Esophagus squamous epithelium (tissue), 5 donors: ENCODE results near the gene NLGN1. TPM values are rescaled to one million over a fixed set of nuclear protein-coding genes. Genes with fewer than 3 reads are reported as not detected.

Experiments
- DNase-seq: peaks from one replicate; lab custom pipeline; 2025; lab: John Stamatoyannopoulos, UW
- H3K27ac ChIP-seq, 4 donors: fragments of 200-600 bp; sonication (generic); one replicate each; pipeline ENCODE4 v1.5.1; 2016 to 2019; ENCODE audit warnings: mild to moderate bottlenecking in 1 of 4
- H3K27me3 ChIP-seq, 4 donors: fragments of 200-600 bp; sonication (generic); 1 replicate in 3 of 4; 2 replicates in 1 of 4; pipeline versions ENCODE4 v1.5.1 to v1.6.0; 2017 to 2021; ENCODE audit warnings: antibody characterized with exemption in 1 of 4
- H3K36me3 ChIP-seq, 3 donors: fragments of 200-600 bp; sonication (generic); one replicate each; pipeline ENCODE4 v1.5.1; 2016 to 2019
- H3K4me1 ChIP-seq, 3 donors: fragments of 200-600 bp; sonication (generic); one replicate each; pipeline ENCODE4 v1.5.1; 2017 to 2019
- H3K4me3 ChIP-seq, 4 donors: fragments of 200-600 bp; sonication (generic); 1 replicate in 3 of 4; 2 replicates in 1 of 4; pipeline ENCODE4 v1.5.1; 2016 to 2019; ENCODE audit warnings: mild to moderate bottlenecking in 2 of 4, moderate library complexity in 1 of 4
- H3K9me3 ChIP-seq, 3 donors: fragments of 200-600 bp; sonication (generic); one replicate each; pipeline ENCODE4 v1.5.1; 2016 to 2019
- POLR2A ChIP-seq, 4 donors: fragments of 450-650 bp; IDR thresholded peaks; one replicate each; pipeline ENCODE4 v1.6.1; 2017; ENCODE audit warnings: antibody characterized with exemption in 4 of 4, mild to moderate bottlenecking in 4 of 4, moderate library complexity in 3 of 4
- WGBS, 2 donors: methylation state at CpG; one replicate each; pipeline ENCODE4 v1.1.5; 2018; 5-methylcytosine and 5-hydroxymethylcytosine counted together
- intact Hi-C: fragments of 100-400 bp; cut with DNase I; formaldehyde crosslinking; loops from one replicate; pipeline ENCODE4 v1.15.0; 2022
- total RNA-seq, 4 donors: library from RNA; depleted of rRNA; stranded (reverse); fragments of >200 nt; gene quantifications; one replicate each; pipeline ENCODE4 v1.1.0, GENCODE V29; 2016
- TF ChIP-seq, protein P1 (sequence below), 6 experiments: fragments of 450-650 bp in 4 of 6; fragments of 200-600 bp in 2 of 6; sonication (generic) in 2 of 6; IDR thresholded peaks; one replicate each; pipeline ENCODE4 v1.5.1; 2016 to 2019; ENCODE audit warnings: antibody characterized with exemption in 6 of 6, mild to moderate bottlenecking in 4 of 6, moderate library complexity in 4 of 6
- donor health status: DM: yes; HTN: yes; CAD: no.

The NLGN1 gene
- total RNA-seq, 4 donors from 2014 or later = 0.34 to 12.6 (median 2.9) TPM

DNA sequence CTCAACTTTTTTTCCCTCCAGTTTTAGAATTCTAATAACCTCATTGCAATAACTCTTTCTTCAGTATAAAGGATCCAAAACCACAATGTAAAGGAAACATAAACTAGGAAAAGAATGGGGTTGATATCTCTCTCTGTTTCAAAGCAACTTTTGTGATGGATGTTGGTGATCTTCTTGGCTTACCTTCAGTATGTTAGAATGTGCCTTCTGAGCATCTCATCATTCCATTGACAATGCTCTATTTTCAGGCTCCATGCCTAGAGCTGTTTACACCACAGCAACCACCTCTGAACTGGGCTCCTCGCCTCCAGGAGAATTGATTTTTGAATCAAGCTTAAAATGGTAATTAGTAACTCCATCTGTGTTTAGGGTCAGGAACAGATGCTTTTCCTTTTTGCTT, 6.6 kb downstream of the NLGN1 start:
- TF ChIP-seq, protein P1, sequence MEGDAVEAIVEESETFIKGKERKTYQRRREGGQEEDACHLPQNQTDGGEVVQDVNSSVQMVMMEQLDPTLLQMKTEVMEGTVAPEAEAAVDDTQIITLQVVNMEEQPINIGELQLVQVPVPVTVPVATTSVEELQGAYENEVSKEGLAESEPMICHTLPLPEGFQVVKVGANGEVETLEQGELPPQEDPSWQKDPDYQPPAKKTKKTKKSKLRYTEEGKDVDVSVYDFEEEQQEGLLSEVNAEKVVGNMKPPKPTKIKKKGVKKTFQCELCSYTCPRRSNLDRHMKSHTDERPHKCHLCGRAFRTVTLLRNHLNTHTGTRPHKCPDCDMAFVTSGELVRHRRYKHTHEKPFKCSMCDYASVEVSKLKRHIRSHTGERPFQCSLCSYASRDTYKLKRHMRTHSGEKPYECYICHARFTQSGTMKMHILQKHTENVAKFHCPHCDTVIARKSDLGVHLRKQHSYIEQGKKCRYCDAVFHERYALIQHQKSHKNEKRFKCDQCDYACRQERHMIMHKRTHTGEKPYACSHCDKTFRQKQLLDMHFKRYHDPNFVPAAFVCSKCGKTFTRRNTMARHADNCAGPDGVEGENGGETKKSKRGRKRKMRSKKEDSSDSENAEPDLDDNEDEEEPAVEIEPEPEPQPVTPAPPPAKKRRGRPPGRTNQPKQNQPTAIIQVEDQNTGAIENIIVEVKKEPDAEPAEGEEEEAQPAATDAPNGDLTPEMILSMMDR (IDR thresholded peaks at IDR 0.05) = no peak
- TF ChIP-seq POLR2A (IDR thresholded peaks at IDR 0.05) = no peak
- Histone ChIP-seq H3K9me3 (no peaks in the 10 kb centered on the region), H3K36me3 (no peaks in the 10 kb centered on the region), H3K27me3 (no peaks in the 10 kb centered on the region), H3K27ac (no peak overlapping the region), H3K4me3 (no peak overlapping the region), H3K4me1 (peaks cover 0 to 6% (median 0%) of the 10 kb centered on the region in 3 donors)
- WGBS, 2 donors = 90 to 93% methylated on average over 1 of the region's 1 CpG
- DNase-seq = no peak
- intact Hi-C loops = no loop called here

DNA sequence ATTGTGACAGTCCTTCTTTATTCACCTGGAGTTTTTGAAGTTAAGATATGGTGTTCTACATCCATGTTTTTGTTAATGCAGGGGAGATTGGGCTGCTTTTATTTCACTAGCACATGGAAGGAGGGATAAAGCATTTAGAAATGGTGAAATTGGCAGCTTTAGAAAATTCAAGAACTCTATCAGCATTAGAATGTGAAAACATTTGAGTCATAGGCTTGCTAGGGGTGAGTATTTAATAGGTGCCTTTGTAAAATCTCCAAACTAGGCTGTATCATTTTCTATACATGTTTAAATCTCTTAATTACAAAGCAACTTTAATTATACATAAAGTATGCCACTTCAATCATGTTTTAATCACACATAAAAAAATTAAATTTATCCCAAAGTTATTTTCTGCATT, 12.9 kb downstream of the NLGN1 start:
- no peak for DNase-seq
- Histone ChIP-seq H3K4me1 (peaks cover 0 to 21% (median 0%) of the 10 kb centered on the region in 3 donors), H3K4me3 (no peak overlapping the region), H3K36me3 (no peaks in the 10 kb centered on the region), H3K27me3 (no peaks in the 10 kb centered on the region), H3K27ac (no peak overlapping the region), H3K9me3 (no peaks in the 10 kb centered on the region)
- no peak for TF ChIP-seq POLR2A (IDR thresholded peaks at IDR 0.05)
- TF ChIP-seq, protein P1 (IDR thresholded peaks at IDR 0.05) = no peak
- intact Hi-C loops = no loop called here

DNA sequence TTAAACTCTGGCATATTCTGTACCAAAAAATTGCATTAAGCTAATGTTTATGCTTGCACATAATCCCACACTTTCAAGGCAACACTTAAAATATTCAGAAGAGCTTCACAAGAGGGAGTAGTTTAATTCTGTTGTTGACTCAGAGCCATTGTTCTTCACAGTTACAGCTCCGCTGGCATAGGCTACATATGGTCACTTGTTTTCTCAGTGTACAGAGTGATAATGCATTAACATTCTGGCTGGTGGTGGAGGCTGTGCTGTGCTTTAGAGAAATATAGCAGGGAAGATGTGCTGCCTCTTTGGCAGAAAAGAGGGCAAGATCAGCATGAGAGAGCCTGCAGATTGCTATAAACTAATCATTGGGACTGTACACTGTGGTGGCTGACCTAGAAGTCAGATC, 13.3 kb downstream of the NLGN1 start:
- Histone ChIP-seq H3K27ac (peak overlapping the region in 2 of 4 donors; percentile 2 to 46), H3K4me1 (peaks cover 0 to 21% (median 0%) of the 10 kb centered on the region in 3 donors), H3K27me3 (no peaks in the 10 kb centered on the region), H3K4me3 (no peak overlapping the region), H3K36me3 (no peaks in the 10 kb centered on the region), H3K9me3 (no peaks in the 10 kb centered on the region)
- WGBS, 2 donors = 40 to 73% methylated on average over 1 of the region's 1 CpG
- DNase-seq = no peak
- TF ChIP-seq POLR2A (IDR thresholded peaks at IDR 0.05) = no peak
- TF ChIP-seq, protein P1 (IDR thresholded peaks at IDR 0.05) = no peak
- intact Hi-C loops = no loop called here

DNA sequence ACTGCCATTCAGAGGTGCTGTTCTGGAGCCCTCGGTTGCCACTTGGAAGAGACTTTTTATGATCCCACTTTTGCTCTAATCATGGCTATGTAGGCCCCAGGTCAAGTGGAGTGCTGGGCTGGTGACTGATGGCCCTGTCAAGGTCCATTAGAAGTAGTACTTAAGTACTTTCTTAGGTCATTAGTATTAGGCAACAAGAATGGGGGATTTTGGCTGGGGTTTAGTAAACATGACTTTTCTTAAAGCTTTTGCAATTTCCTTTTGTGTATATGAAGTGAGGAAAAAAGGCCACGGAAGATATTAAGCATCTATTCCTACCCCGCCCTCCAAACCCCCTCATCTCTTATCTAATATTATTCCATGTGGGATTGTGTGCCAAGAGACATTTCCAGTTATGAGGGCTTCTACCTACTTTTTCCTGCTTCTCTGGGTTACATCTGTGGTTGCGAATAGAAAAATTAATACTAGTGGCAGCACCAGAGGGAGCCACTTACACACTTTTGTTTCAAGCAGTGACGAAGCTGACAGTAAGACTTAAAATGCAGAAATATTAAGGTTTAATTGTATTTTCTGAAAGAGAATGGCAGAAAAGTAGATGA, 13.9 kb downstream of the NLGN1 start:
- Histone ChIP-seq H3K4me1 (peaks cover 0 to 21% (median 0%) of the 10 kb centered on the region in 3 donors), H3K4me3 (peak overlapping the region in 1 of 4 donors; percentile 32), H3K36me3 (no peaks in the 10 kb centered on the region), H3K9me3 (no peaks in the 10 kb centered on the region), H3K27ac (peak overlapping the region in 2 of 4 donors; percentile 2 to 46), H3K27me3 (no peaks in the 10 kb centered on the region)
- 18 to 25% methylated on average over 5 of the region's 5 CpGs for WGBS, 2 donors
- no peak for DNase-seq
- intact Hi-C loops = no loop called here
- TF ChIP-seq, protein P1 (IDR thresholded peaks at IDR 0.05) = peak in 4 of 6 experiments; percentile 26 to 36 (median 32)
- no peak for TF ChIP-seq POLR2A (IDR thresholded peaks at IDR 0.05)

DNA sequence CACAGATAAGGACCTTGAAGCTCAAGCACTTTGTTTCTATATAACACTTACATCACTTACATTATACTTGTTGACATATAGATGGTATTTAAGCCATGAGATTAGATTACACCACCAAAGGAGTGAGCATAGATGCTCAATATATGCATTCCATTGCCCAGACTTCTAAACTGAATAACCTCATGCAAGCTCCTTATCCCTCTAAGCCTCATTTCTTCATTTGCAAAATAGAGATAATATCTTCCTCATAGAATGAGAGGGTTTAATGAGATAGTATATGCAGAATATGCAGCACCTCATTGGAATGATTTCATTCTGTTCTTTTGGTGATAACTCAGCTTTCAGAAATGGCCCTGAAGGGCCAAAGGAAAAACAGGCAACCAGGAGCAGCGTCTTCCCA, 18.5 kb downstream of the NLGN1 start:
- Histone ChIP-seq H3K36me3 (no peaks in the 10 kb centered on the region), H3K9me3 (no peaks in the 10 kb centered on the region), H3K4me1 (peaks cover 0 to 12% (median 0%) of the 10 kb centered on the region in 3 donors), H3K27ac (no peak overlapping the region), H3K27me3 (no peaks in the 10 kb centered on the region), H3K4me3 (no peak overlapping the region)
- TF ChIP-seq, protein P1 (IDR thresholded peaks at IDR 0.05) = no peak
- no peak for TF ChIP-seq POLR2A (IDR thresholded peaks at IDR 0.05)
- intact Hi-C loops = no loop called here
- no peak for DNase-seq
- WGBS, 2 donors = 85 to 95% methylated on average over 1 of the region's 1 CpG
